Adrenal gland (tissue), 5 donors: ENCODE results near the gene CHD2.

ENCODE experiments used
- CTCF ChIP-seq, 6 experiments: fragments of 450-650 bp in 4 of 6; fragments of 200-600 bp in 2 of 6; sonication (generic) in 1 of 6; IDR thresholded peaks; 1 replicate in 5 of 6; 2 replicates in 1 of 6; pipeline versions ENCODE4 v1.5.1 to v1.8.0; 2016 to 2021; ENCODE audit warnings: antibody characterized with exemption in 6 of 6, mild to moderate bottlenecking in 2 of 6, moderate library complexity in 1 of 6
- POLR2A ChIP-seq, 2 donors: fragments of 450-650 bp; IDR thresholded peaks; one replicate each; pipeline ENCODE4 v1.6.1; 2017; ENCODE audit warnings: antibody characterized with exemption in 2 of 2, mild to moderate bottlenecking in 2 of 2, moderate library complexity in 1 of 2
- donor health status: DM: no; HTN: no; CAD: no.

GRCh38 chr15:93046120-93046519 is 146.0 kb downstream of the CHD2 start:
- no peak for TF ChIP-seq POLR2A (IDR thresholded peaks at IDR 0.05)
- TF ChIP-seq CTCF (IDR thresholded peaks at IDR 0.05) = no peak
